SK-N-SH treated with all-trans-retinoic acid at 6 μM for 48 hours (cell line): ENCODE results near the gene HGD.
A peak's percentile ranks its signal among the peaks of the same experiment; 100 is the strongest.
"Not testable (repeated sequence)": the region's sequence is repeated elsewhere in the genome, so short reads cannot be mapped to it uniquely, and the experiment has no call there.

Experiments used
- ATAC-seq: fragments of 200-7000 bp; cut with Tn5 transposase; 3 replicates; pipeline ENCODE4 v1.9.1; 2020; ENCODE audit warnings: mild to moderate bottlenecking, moderate library complexity
- ARNTL ChIP-seq: fragments of 450-650 bp; formaldehyde crosslinking; IDR thresholded peaks from 2 replicates; pipeline ENCODE4 v1.5.0; 2020; ENCODE audit warnings: low read depth, mild to moderate bottlenecking, moderate library complexity, borderline replicate concordance
- BACH2 ChIP-seq: fragments of 250-450 bp; sonication (Bioruptor Pico); IDR thresholded peaks from 2 replicates; pipeline ENCODE4 v1.9.0; 2021; ENCODE audit warnings: mild to moderate bottlenecking, borderline replicate concordance
- CREB5 ChIP-seq: fragments of 250-450 bp; sonication (Bioruptor Pico); IDR thresholded peaks from 2 replicates; pipeline ENCODE4 v1.5.1; 2020; ENCODE audit warnings: low read depth, mild to moderate bottlenecking, moderate library complexity
- CSDC2 ChIP-seq: fragments of 250-450 bp; sonication (Bioruptor Pico); IDR thresholded peaks from 2 replicates; pipeline ENCODE4 v1.5.0; 2020; ENCODE audit warnings: mild to moderate bottlenecking, moderate library complexity
- ESRRG ChIP-seq: fragments of 250-450 bp; sonication (Bioruptor Pico); IDR thresholded peaks from 2 replicates; pipeline ENCODE4 v1.6.1; 2021; ENCODE audit warnings: mild to moderate bottlenecking
- GLIS3 ChIP-seq: fragments of 250-450 bp; sonication (Bioruptor Pico); IDR thresholded peaks from 2 replicates; pipeline ENCODE4 v1.5.0; 2020; ENCODE audit warnings: mild to moderate bottlenecking, moderate library complexity
- ISL1 ChIP-seq: fragments of 250-450 bp; sonication (Bioruptor Pico); IDR thresholded peaks from 2 replicates; pipeline ENCODE4 v2.1.2; 2022; ENCODE audit warnings: mild to moderate bottlenecking, moderate library complexity
- PPARA ChIP-seq: fragments of 250-450 bp; sonication (Bioruptor Pico); IDR thresholded peaks from 2 replicates; pipeline ENCODE4 v1.5.0; 2020; ENCODE audit warnings: mild to moderate bottlenecking, borderline replicate concordance
- SNAI2 ChIP-seq: fragments of 250-450 bp; sonication (Bioruptor Pico); IDR thresholded peaks from 2 replicates; pipeline ENCODE4 v1.5.0; 2020; ENCODE audit warnings: mild to moderate bottlenecking, moderate library complexity
- TCF4 ChIP-seq: fragments of 250-450 bp; sonication (Bioruptor Pico); IDR thresholded peaks from 2 replicates; pipeline ENCODE4 v1.8.0; 2021; ENCODE audit warnings: mild to moderate bottlenecking, moderate library complexity, borderline replicate concordance
- TOX ChIP-seq: fragments of 250-450 bp; sonication (Bioruptor Pico); IDR thresholded peaks from 2 replicates; pipeline ENCODE4 v1.8.0; 2021; ENCODE audit warnings: mild to moderate bottlenecking, moderate library complexity, borderline replicate concordance
- ZC3H10 ChIP-seq: fragments of 250-450 bp; sonication (Bioruptor Pico); IDR thresholded peaks from 2 replicates; pipeline ENCODE4 v1.5.1; 2021; ENCODE audit warnings: mild to moderate bottlenecking, moderate library complexity
- ZFP3 ChIP-seq: fragments of 250-450 bp; sonication (Bioruptor Pico); IDR thresholded peaks from 2 replicates; pipeline ENCODE4 v1.5.0; 2020; ENCODE audit warnings: mild to moderate bottlenecking, moderate library complexity
- ZFP30 ChIP-seq: fragments of 450-650 bp; formaldehyde crosslinking; IDR thresholded peaks from 2 replicates; pipeline ENCODE4 v1.5.0; 2022; ENCODE audit warnings: mild to moderate bottlenecking, moderate library complexity
- ZNF565 ChIP-seq: fragments of 450-650 bp; formaldehyde crosslinking; conservative IDR thresholded peaks from 2 replicates; pipeline ENCODE4 v1.5.0; 2020; ENCODE audit warnings: low read depth, mild to moderate bottlenecking, moderate library complexity
- ZNF70 ChIP-seq: fragments of 450-650 bp; formaldehyde crosslinking; IDR thresholded peaks from 2 replicates; pipeline ENCODE4 v1.5.0; 2020; ENCODE audit warnings: mild to moderate bottlenecking, moderate library complexity
- ZNF8 ChIP-seq: fragments of 450-650 bp; formaldehyde crosslinking; IDR thresholded peaks from 2 replicates; pipeline ENCODE4 v1.5.0; 2020; ENCODE audit warnings: mild to moderate bottlenecking, moderate library complexity
- TF ChIP-seq, protein P1 (sequence below): fragments of 250-450 bp; sonication (Bioruptor Pico); IDR thresholded peaks from 2 replicates; pipeline ENCODE4 v1.8.0; 2020; ENCODE audit warnings: mild to moderate bottlenecking, moderate library complexity, borderline replicate concordance
- TF ChIP-seq, protein P2 (sequence below): fragments of 250-450 bp; sonication (Bioruptor Pico); IDR thresholded peaks from 2 replicates; pipeline ENCODE4 v1.5.1; 2021; ENCODE audit warnings: mild to moderate bottlenecking, moderate library complexity
- TF ChIP-seq, protein P3 (sequence below): fragments of 250-450 bp; sonication (Bioruptor Pico); IDR thresholded peaks from 2 replicates; pipeline ENCODE4 v1.8.0; 2021; ENCODE audit warnings: low read depth, mild to moderate bottlenecking, moderate library complexity, borderline replicate concordance

The HGD gene

DNA sequence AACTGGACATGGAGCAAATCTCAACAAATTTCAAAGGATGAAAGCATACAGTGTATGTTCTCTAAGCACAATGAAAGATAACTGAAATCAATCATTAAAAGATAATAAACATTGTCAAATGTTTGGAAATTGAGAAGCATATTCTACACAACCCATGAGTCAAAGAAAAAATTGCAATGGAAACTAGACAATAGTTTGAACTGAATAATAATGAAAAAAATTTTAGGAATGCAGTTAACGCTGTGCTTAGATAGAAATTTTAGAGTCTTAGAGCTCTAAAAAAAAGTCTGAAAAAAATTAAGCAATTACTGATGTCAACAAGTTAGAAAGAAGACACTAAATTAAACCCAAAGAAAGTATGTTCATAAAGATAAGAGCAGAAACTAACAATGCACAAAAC, 44.8 kb upstream of the HGD start:
- TF ChIP-seq ISL1 (peak; percentile 55), CSDC2 (CRISPR knock-in tag) (no peak)
- ATAC-seq = no peak

DNA sequence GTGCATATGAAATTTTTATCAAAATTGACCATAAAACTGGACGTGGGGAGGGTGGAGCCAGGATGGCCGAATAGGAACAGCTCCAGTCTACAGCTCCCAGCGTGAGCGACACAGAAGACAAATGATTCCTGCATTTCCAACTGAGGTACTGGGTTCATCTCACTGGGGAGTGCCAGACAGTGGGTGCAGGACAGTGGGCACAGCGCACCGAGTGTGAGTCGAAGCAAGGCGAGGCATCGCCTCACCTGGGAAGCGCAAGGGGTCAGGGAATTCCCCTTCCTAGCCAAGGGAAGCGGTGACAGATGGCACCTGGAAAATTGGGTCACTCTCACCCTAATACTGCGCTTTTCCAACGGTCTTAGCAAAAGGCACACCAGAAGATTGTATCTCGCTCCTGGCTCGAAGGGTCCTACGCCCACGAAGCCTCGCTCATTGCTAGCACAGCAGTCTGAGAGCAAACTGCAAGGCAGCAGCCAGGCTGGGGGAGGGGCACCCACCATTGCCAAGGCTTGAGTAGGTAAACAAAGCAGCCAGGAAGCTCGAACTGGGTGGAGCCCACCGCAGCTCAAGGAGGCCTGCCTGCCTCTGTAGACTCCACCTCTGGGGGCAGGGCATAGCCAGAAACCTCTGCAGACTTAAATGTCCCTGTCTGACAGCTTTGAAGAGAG, 37.3 kb upstream of the HGD start:
- ATAC-seq = not testable (repeated sequence)

DNA sequence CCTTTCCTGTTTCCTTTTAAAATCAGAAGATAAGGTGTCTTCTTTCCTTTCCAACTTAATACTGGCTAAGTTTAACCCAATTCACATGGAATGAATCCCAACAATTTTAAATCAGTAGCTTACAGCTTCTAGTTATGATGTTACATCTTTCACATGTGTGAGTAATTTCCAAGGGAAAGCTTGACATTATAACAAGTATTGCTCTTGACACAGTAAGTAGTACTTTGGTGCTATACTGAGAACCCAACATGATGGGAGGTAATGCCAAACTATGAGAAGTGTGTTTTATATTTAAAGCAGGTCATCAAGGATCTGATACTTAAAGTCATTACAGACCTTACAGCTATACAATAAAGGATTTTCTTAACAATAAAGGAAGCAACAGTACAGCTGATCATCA, 31.2 kb upstream of the HGD start:
- ATAC-seq = peak; percentile 51; the same call in 1 of the 3 replicates
- TF ChIP-seq ZNF70 (CRISPR knock-in tag) (no peak), ZFP30 (CRISPR knock-in tag) (no peak), ZC3H10 (CRISPR knock-in tag) (no peak), SNAI2 (CRISPR knock-in tag) (no peak), ISL1 (no peak), GLIS3 (CRISPR knock-in tag) (no peak), PPARA (CRISPR knock-in tag) (no peak), ZFP3 (no peak), TCF4 (CRISPR knock-in tag) (no peak), ZNF565 (CRISPR knock-in tag) (no peak), ZNF8 (CRISPR knock-in tag) (no peak), CREB5 (CRISPR knock-in tag) (no peak), ARNTL (CRISPR knock-in tag) (no peak), CSDC2 (CRISPR knock-in tag) (no peak), ESRRG (CRISPR knock-in tag) (no peak), BACH2 (CRISPR knock-in tag) (no peak)
- TF ChIP-seq, protein P1, sequence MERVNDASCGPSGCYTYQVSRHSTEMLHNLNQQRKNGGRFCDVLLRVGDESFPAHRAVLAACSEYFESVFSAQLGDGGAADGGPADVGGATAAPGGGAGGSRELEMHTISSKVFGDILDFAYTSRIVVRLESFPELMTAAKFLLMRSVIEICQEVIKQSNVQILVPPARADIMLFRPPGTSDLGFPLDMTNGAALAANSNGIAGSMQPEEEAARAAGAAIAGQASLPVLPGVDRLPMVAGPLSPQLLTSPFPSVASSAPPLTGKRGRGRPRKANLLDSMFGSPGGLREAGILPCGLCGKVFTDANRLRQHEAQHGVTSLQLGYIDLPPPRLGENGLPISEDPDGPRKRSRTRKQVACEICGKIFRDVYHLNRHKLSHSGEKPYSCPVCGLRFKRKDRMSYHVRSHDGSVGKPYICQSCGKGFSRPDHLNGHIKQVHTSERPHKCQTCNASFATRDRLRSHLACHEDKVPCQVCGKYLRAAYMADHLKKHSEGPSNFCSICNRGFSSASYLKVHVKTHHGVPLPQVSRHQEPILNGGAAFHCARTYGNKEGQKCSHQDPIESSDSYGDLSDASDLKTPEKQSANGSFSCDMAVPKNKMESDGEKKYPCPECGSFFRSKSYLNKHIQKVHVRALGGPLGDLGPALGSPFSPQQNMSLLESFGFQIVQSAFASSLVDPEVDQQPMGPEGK (CRISPR knock-in tag) = no peak
- TF ChIP-seq, protein P2, sequence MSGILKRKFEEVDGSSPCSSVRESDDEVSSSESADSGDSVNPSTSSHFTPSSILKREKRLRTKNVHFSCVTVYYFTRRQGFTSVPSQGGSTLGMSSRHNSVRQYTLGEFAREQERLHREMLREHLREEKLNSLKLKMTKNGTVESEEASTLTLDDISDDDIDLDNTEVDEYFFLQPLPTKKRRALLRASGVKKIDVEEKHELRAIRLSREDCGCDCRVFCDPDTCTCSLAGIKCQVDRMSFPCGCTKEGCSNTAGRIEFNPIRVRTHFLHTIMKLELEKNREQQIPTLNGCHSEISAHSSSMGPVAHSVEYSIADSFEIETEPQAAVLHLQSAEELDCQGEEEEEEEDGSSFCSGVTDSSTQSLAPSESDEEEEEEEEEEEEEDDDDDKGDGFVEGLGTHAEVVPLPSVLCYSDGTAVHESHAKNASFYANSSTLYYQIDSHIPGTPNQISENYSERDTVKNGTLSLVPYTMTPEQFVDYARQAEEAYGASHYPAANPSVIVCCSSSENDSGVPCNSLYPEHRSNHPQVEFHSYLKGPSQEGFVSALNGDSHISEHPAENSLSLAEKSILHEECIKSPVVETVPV = no peak

GRCh38 chr3:120710369-120710768, 28.3 kb upstream of the HGD start:
- TF ChIP-seq, protein P2 = no peak
- ATAC-seq = no peak

DNA sequence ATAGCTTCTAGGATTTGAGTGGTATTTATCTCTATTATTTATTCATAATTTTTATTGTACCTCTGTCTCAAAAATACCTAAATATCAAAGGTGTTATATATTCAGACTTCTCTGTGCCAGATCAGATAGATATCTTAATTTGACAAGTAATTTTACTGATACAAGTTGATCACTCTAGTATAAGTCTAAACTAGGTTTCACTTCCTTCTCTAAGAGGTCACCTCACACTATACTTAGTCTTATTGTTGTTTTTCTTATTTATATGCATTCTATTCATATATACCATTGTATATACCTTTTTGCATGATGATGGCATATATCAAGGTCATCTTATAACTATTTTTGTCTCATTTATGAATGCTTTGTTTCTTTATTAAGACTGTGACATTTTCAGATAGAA, 26.4 kb upstream of the HGD start:
- TF ChIP-seq, protein P3, sequence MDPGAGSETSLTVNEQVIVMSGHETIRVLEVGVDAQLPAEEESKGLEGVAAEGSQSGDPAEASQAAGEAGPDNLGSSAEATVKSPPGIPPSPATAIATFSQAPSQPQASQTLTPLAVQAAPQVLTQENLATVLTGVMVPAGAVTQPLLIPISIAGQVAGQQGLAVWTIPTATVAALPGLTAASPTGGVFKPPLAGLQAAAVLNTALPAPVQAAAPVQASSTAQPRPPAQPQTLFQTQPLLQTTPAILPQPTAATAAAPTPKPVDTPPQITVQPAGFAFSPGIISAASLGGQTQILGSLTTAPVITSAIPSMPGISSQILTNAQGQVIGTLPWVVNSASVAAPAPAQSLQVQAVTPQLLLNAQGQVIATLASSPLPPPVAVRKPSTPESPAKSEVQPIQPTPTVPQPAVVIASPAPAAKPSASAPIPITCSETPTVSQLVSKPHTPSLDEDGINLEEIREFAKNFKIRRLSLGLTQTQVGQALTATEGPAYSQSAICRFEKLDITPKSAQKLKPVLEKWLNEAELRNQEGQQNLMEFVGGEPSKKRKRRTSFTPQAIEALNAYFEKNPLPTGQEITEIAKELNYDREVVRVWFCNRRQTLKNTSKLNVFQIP (CRISPR knock-in tag) = no peak
- no peak for TF ChIP-seq TOX (CRISPR knock-in tag)
- TF ChIP-seq, protein P2 = no peak
- no peak for TF ChIP-seq SNAI2 (CRISPR knock-in tag)
- no peak for TF ChIP-seq ZFP30 (CRISPR knock-in tag)
- no peak for TF ChIP-seq GLIS3 (CRISPR knock-in tag)
- TF ChIP-seq, protein P1 (CRISPR knock-in tag) = no peak
- TF ChIP-seq ESRRG (CRISPR knock-in tag) = no peak
- TF ChIP-seq ZC3H10 (CRISPR knock-in tag) = no peak
- no peak for TF ChIP-seq ZNF565 (CRISPR knock-in tag)
- no peak for TF ChIP-seq PPARA (CRISPR knock-in tag)
- no peak for TF ChIP-seq BACH2 (CRISPR knock-in tag)
- no peak for ATAC-seq
